Small intestine (tissue), 7 donors: Measurements from ENCODE around the gene PAGE4. TPM values are rescaled to one million over a fixed set of nuclear protein-coding genes. Genes with fewer than 3 reads are reported as not detected.

Experiments
- DNase-seq, 2 donors: peaks; one replicate each; pipeline versions ENCODE4 v3.0.0 to v3.0.0-alpha.2; 2013
- FAIRE-seq: peaks from 2 replicates; lab custom pipeline; 2012; peaks lifted over from hg19 to GRCh38; lab: Jason Lieb, UNC
- H3K27ac ChIP-seq, 3 donors: one replicate each; pipeline ENCODE4 v1.5.1; 2013; ENCODE audit warnings: low read length in 2 of 3, mild to moderate bottlenecking in 2 of 3, control low read depth in 1 of 3, inconsistent platforms in 1 of 3, low read depth in 1 of 3, moderate library complexity in 1 of 3
- H3K27me3 ChIP-seq, 3 donors: one replicate each; pipeline ENCODE4 v1.6.1; 2013; ENCODE audit warnings: low read length in 3 of 3, inconsistent platforms in 1 of 3; ENCODE audit not compliant: control insufficient read depth in 3 of 3, insufficient read depth in 3 of 3
- H3K36me3 ChIP-seq, 3 donors: one replicate each; pipeline ENCODE4 v1.6.1; 2013; ENCODE audit warnings: low read length in 3 of 3, inconsistent platforms in 1 of 3, low read depth in 1 of 3, mild to moderate bottlenecking in 1 of 3, moderate library complexity in 1 of 3; ENCODE audit not compliant: control insufficient read depth in 3 of 3, insufficient read depth in 2 of 3
- H3K4me1 ChIP-seq, 3 donors: one replicate each; pipeline ENCODE4 v1.6.1; 2013; ENCODE audit warnings: low read length in 2 of 3, inconsistent platforms in 1 of 3, low read depth in 1 of 3, mild to moderate bottlenecking in 1 of 3, moderate library complexity in 1 of 3; ENCODE audit not compliant: control insufficient read depth in 3 of 3, insufficient read depth in 2 of 3
- H3K4me3 ChIP-seq, 3 donors: one replicate each; pipeline ENCODE4 v1.5.1; 2013; ENCODE audit warnings: low read length in 3 of 3, control low read depth in 1 of 3, inconsistent platforms in 1 of 3, low read depth in 1 of 3, mild to moderate bottlenecking in 1 of 3, moderate library complexity in 1 of 3
- H3K9me3 ChIP-seq, 2 donors: one replicate each; pipeline ENCODE4 v1.6.1; 2013; ENCODE audit warnings: low read depth in 1 of 2, low read length in 1 of 2; ENCODE audit not compliant: control insufficient read depth in 2 of 2, insufficient read depth in 1 of 2
- WGBS, 3 donors: extraction: QIAGEN DNeasy Blood & Tissue Kit; methylation state at CpG; one replicate each; pipeline ENCODE4 v1.1.7; 2013; 5-methylcytosine and 5-hydroxymethylcytosine counted together
- polyA plus RNA-seq, 4 donors: library from polyadenylated mRNA; stranded (reverse) in 3 of 4; unstranded in 1 of 4; fragments of 200-250 nt in 3 of 4; fragments of 120-200 nt in 1 of 4; gene quantifications; one replicate each; pipeline versions ENCODE4 v1.2.1 to v1.2.3, GENCODE V29; 2013
- donor health status: healthy with polysubstance abuse.
- donor health status: control.
- donor health status: control.
- donor health status: Bipolar disorder and iron deficiency.
- donor health status: healthy.

The PAGE4 gene
- polyA plus RNA-seq, 4 donors = not detected

DNA sequence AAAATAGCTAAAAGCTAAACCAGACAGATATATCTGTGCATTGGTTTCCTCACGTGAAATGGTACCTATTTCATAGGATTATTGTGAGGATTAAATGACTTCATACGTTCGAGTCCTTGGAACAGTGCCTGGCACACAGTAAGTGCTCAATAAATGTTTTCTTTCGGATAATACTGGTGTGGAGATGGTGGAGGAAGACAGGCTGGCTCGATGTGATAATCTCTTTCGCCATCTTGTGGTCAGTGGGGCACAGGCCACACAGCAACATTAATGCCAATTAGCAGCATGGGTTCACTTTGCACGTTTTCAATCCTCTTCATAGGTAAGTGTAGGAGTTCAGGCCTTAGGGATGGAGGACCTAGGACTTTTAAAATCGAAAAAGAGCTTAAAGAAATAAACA is 9.3 kb downstream of the PAGE4 start:
- Histone ChIP-seq H3K27me3 (no peaks in the 10 kb centered on the region), H3K36me3 (no peaks in the 10 kb centered on the region), H3K9me3 (no peaks in the 10 kb centered on the region), H3K27ac (no peak overlapping the region), H3K4me1 (peaks cover 0 to 4% (median 0%) of the 10 kb centered on the region in 3 donors), H3K4me3 (no peak overlapping the region)
- DNase-seq = peak; percentile 6 to 22
- no peak for FAIRE-seq
- WGBS, 3 donors = 23 to 33% (median 27%) methylated on average over 8 of the region's 8 CpGs

DNA sequence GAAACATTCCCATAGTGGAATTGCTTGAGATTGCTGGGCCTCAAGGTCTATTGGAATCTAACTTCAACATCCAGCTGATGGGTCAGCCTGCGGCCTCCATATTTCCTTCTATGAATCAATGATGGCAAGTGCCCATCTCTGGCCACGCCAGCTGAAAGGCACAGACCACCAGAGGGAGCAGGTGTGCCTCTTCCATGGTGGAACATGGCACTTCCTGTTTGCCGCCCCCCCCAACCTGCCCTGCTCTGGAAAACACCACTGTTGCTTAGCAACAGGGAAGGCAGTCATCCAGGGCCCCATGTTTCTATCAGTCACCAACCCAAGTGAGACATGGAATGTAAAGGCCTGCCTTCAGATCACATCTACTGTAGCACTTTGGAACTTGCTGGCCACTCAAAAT is 11.6 kb downstream of the PAGE4 start:
- WGBS, 3 donors = 37 to 44% (median 39%) methylated on average over 3 of the region's 3 CpGs
- Histone ChIP-seq H3K9me3 (no peaks in the 10 kb centered on the region), H3K27ac (peak overlapping the region in 1 of 3 donors; percentile 33), H3K36me3 (no peaks in the 10 kb centered on the region), H3K4me1 (peaks cover 0 to 4% (median 0%) of the 10 kb centered on the region in 3 donors), H3K27me3 (no peaks in the 10 kb centered on the region), H3K4me3 (no peak overlapping the region)
- FAIRE-seq (no peak), DNase-seq (peak; percentile 22 to 84)

DNA sequence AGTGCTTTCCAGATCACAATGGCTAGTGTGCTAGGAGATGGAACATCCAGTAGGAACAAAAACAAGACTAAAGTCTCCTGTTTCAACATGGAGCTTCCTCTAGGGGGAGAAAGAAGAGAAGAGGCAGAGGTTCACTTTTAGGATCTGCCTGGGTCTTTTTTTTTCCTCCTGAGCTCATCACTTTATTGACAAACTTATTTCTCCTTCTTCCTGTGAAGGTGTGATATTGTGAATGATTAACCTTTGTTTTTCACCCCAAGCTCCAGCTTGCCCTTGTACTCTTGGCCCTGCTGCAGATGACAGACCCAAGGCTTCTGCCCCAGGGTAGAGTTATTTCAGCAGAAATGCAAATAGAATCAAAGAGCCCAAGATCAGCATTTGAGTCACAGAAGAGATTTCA is 13.5 kb downstream of the PAGE4 start:
- no peak for FAIRE-seq
- Histone ChIP-seq H3K36me3 (no peaks in the 10 kb centered on the region), H3K4me3 (no peak overlapping the region), H3K9me3 (no peaks in the 10 kb centered on the region), H3K4me1 (peaks cover 0 to 4% (median 0%) of the 10 kb centered on the region in 3 donors), H3K27ac (no peak overlapping the region), H3K27me3 (no peaks in the 10 kb centered on the region)
- peak in 1 of 2 donors; percentile 39 for DNase-seq

GRCh38 chrX:49844611-49845010 is 15.5 kb downstream of the PAGE4 start:
- H3K27ac ChIP-seq = no peak overlapping the region
- H3K4me1 ChIP-seq = peaks cover 0 to 4% (median 0%) of the 10 kb centered on the region in 3 donors
- no peaks in the 10 kb centered on the region for H3K36me3 ChIP-seq
- FAIRE-seq (no peak), DNase-seq (no peak)
- no peak overlapping the region for H3K4me3 ChIP-seq
- no peaks in the 10 kb centered on the region for H3K27me3 ChIP-seq
- WGBS, 3 donors = 60 to 63% (median 61%) methylated on average over 8 of the region's 8 CpGs
- peaks cover 0 to 3% of the 10 kb centered on the region in 2 donors for H3K9me3 ChIP-seq

DNA sequence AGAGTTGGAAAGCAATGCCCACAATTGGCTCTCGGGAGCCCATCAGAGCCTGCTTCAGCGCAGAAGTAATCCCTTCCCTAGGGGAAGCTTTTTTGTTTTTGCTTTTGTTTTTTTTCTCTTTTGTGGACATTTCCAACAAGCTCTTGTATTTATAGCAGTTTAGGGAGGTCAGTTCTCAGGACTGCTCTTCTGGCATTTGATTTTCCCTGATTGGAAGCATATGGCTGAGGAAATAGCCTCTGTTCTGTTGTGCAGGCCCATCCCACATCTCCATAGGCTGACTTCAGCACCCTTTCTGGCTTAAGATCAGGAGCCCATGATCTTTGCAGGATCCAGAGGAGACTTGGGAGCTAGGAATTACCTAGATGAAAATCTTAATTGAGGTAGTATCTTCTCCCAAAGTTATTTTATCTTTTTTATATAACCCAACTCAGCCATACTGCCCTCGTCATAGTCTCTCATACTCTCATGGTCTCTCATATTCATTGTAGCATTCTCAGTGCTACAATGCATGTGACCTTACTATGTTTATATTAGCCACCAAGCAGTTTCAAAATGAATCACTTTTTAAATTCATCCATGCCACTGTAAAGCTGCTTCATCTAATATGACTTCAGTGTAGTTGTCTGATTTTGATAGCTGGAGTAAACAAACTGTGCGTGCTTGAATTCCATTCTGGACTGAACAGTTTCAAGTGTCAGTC is 16.7 kb downstream of the PAGE4 start:
- 70 to 84% (median 72%) methylated on average over 4 of the region's 4 CpGs for WGBS, 3 donors
- Histone ChIP-seq H3K27me3 (no peaks in the 10 kb centered on the region), H3K4me3 (no peak overlapping the region), H3K9me3 (peaks cover 0 to 3% of the 10 kb centered on the region in 2 donors), H3K27ac (no peak overlapping the region), H3K36me3 (no peaks in the 10 kb centered on the region), H3K4me1 (peaks cover 0 to 4% (median 0%) of the 10 kb centered on the region in 3 donors)
- FAIRE-seq (no peak), DNase-seq (no peak)

- no peaks in the 10 kb centered on the region for H3K36me3 ChIP-seq
- FAIRE-seq (no peak), DNase-seq (no peak)
- 46 to 76% (median 53%) methylated on average over 1 of the region's 1 CpG for WGBS, 3 donors
- H3K9me3 ChIP-seq = peaks cover 0 to 3% of the 10 kb centered on the region in 2 donors
- no peak overlapping the region for H3K27ac ChIP-seq
- H3K4me1 ChIP-seq = no peaks in the 10 kb centered on the region
- no peaks in the 10 kb centered on the region for H3K27me3 ChIP-seq
- no peak overlapping the region for H3K4me3 ChIP-seq
Observed at GRCh38 chrX:49846522-49846921, 17.4 kb downstream of the PAGE4 start.

- H3K4me1 ChIP-seq = no peaks in the 10 kb centered on the region
- no peak for DNase-seq
- H3K9me3 ChIP-seq = peaks cover 0 to 3% of the 10 kb centered on the region in 2 donors
- H3K4me3 ChIP-seq = no peak overlapping the region
- no peaks in the 10 kb centered on the region for H3K36me3 ChIP-seq
- no peak for FAIRE-seq
- no peaks in the 10 kb centered on the region for H3K27me3 ChIP-seq
- no peak overlapping the region for H3K27ac ChIP-seq
- WGBS, 3 donors = 63 to 85% (median 84%) methylated on average over 3 of the region's 3 CpGs
Observed at GRCh38 chrX:49848275-49848674, 19.2 kb downstream of the PAGE4 start.

DNA sequence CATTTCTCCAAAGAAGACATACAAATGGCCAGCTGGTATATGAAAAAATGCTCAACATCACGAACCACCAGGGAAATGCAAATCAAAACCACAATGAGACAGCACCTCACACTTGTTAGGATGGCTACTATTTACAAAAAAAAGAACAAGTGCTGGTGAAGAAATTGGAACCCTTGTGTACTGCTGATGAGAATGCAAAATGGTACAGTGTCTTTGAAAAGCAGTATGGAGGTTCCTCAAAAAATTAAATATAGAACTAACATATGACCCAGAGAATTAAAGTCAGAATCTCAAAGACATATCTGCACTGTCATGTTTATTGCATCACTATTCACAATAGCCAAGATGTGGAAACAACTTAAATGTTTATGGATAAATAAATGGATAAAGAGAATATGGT is 20.9 kb downstream of the PAGE4 start:
- no peaks in the 10 kb centered on the region for H3K27me3 ChIP-seq
- no peak overlapping the region for H3K27ac ChIP-seq
- H3K4me3 ChIP-seq = no peak overlapping the region
- peaks cover 0 to 3% of the 10 kb centered on the region in 2 donors for H3K9me3 ChIP-seq
- no peaks in the 10 kb centered on the region for H3K36me3 ChIP-seq
- H3K4me1 ChIP-seq = no peaks in the 10 kb centered on the region
- DNase-seq (no peak), FAIRE-seq (no peak)
- WGBS, 3 donors = 30 to 59% (median 44%) methylated on average over 1 of the region's 1 CpG

DNA sequence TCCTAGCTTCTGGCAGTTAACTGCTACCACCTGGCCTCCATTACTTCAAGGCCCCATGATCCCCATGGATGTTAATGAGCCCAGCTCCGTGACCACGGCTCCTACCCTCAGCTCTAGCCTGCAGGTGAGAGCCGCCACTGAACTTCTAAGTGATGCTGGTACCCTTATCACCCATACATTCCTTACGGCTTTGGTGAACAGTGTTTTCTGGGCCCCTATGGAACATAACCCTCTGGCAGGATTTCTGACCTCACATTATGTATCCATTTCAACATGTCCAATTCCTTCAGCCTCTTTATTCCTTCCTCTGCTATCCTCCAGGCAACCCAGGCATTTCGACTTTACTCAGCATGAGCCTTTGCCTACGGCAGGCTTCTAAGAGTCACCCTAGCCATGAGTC is 24.6 kb downstream of the PAGE4 start:
- FAIRE-seq (no peak), DNase-seq (no peak)
- Histone ChIP-seq H3K27ac (no peak overlapping the region), H3K27me3 (no peaks in the 10 kb centered on the region), H3K4me3 (no peak overlapping the region), H3K4me1 (no peaks in the 10 kb centered on the region), H3K36me3 (no peaks in the 10 kb centered on the region), H3K9me3 (no peaks in the 10 kb centered on the region)
- 76 to 93% (median 89%) methylated on average over 6 of the region's 6 CpGs for WGBS, 3 donors
